GM19468 (cell line): ENCODE measurements around the gene DOCK10.
"Not testable (repeated sequence)": the region's sequence is repeated elsewhere in the genome, so short reads cannot be mapped to it uniquely, and the experiment has no call there.

Experiments
- ATAC-seq: cut with Tn5 transposase; IDR thresholded peaks from one replicate; pipeline ENCODE4 v1.9.1; 2021; ENCODE audit warnings: mild to moderate bottlenecking, moderate library complexity, moderate number of reproducible peaks; ENCODE audit not compliant: unreplicated experiment; ENCODE audit errors: extremely low read depth

DOCK10 gene

DNA sequence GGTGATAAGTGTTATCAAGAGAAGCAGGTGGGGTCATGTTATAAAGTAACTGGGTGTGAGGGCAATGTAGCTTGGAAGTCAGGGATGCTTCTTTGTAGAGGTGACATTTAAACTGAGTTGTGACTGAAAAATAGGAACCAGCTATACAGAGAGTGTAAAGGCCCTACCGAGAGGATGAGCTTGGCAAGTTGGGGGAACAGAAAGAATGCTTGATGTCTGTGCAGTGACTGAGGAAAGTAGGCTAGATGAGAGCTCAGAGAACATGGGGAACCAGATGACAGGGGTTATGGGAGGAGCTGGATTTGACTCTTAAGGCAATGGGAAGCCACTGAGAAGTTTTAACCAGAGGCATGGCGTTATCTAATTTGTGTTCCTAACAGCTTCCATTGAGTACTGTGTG lies 115.3 kb downstream of the DOCK10 start:
- ATAC-seq, result no peak

DNA sequence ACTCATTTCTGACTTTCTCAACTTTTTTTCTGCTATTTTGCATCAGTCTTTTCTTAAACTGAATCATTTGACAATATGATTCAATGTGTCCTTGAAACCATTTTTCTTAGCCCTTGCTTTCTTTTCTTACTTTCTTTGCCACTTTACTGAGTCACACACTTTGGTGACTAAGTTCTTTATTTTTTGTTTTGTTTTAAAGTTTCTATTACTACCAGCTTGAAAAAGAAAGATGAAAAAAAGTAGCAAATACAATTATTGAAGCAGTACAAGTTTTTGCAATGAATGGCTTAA lies 116.5 kb downstream of the DOCK10 start:
- no peak for ATAC-seq

DNA sequence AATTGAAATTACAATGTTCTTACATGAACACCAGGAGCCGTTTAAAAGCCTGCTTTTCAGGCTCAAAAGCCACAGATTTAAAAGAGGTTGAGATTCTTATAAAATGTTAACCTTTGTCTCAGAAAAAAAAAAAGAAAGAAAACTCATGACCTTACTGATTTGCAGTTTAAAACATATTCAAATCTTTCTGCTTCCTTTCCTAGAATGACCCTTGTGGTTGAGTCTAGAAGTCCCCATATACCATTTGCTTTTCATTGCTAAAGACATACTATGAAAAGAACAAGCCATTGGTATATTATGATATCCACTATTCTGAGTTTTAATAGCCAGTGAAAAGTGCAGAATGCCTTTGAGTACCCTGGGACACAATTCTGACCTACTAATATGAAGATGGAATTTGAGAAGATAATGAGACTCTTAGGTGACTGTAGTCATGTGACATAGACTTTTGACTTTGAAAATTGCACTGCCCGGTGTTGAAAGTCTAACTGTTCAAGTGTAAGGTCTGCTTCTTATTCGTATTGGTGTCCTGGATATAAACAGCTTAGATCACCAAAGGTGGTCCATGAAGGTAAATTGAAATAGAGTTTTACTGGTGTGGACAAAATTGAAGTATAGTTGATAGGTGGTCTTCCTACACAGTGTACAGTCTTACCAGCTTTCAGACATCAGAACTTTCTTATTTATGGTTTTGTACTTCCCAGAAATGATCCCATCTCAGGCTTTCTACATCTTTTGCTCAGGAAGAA lies 117.0 kb downstream of the DOCK10 start:
- no peak for ATAC-seq

DNA sequence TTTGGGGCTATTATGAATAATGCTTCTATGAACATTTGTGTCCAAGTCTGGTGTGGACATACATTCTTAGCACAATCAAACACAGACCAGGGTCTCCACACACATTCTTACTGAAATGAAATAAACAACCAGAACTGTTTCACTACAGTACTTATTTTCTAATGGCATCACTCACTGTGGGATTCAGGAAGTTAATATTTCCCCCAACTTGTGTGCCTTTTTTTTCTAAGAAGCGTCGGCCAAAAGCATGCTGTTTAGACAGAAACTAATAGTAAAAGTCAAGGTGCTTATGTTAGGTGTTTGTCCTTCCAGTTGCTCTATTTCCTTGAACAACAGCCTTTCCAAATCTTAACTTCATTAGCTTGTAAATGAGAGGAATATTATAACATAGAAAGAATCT lies 117.6 kb downstream of the DOCK10 start:
- ATAC-seq, result no peak

DNA sequence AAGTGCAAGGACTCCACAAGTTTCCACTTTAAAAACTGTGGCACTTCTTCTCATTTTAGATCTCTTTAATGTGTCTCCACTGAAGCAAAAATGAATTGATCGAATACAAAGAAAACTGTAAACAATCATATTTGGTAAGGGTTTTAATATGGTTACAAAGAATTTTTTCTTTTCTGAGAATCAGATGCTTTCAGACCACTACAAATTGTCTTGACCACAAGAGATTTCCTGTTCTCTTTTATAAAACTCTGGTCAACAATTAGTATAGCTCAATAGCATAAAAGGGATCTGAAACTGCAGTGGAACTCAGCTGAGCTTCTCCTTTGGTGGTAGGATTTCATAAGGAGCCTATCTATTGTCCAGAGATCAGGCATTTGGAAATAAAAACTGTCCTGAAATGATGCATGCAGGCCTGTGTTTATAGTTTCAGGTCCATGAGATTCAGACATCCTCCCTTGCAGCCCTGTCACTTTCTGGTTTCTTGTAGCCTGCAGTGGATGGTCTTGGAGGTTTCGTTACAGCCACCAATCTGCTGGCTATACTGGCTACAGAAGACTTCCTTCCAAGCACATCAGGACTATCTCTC lies 120.0 kb downstream of the DOCK10 start:
- ATAC-seq, result peak; percentile 47

DNA sequence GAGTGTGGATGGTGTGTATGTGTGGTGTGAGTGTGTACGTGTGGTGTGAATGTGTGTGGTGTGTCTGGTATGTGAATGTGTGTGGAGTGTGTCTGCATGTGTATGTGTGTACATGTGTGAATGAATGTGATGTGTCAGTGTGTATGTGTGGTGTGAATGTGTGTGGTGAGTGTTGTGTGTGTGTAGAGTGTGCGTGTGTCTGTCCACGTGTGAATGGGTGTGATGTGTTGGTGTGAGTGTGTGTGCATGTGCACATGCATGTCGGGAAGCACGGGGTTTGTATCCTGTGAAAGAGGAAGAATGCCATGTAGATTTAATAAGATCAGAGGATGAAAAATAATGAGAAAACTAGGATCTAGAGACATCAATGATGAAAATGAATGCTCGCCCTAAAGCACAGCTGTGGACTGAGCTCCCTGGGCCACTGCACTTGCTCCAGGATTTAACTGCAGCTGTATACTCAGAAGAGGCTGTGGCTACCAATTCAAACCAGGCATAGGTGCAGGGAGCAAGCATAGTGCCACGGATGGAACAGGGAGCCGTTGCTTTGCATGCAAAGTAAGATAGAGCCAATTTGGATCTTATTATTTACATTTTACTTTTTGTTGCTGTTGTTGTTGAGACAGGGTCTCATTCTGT lies 122.7 kb downstream of the DOCK10 start:
- ATAC-seq, result no peak

DNA sequence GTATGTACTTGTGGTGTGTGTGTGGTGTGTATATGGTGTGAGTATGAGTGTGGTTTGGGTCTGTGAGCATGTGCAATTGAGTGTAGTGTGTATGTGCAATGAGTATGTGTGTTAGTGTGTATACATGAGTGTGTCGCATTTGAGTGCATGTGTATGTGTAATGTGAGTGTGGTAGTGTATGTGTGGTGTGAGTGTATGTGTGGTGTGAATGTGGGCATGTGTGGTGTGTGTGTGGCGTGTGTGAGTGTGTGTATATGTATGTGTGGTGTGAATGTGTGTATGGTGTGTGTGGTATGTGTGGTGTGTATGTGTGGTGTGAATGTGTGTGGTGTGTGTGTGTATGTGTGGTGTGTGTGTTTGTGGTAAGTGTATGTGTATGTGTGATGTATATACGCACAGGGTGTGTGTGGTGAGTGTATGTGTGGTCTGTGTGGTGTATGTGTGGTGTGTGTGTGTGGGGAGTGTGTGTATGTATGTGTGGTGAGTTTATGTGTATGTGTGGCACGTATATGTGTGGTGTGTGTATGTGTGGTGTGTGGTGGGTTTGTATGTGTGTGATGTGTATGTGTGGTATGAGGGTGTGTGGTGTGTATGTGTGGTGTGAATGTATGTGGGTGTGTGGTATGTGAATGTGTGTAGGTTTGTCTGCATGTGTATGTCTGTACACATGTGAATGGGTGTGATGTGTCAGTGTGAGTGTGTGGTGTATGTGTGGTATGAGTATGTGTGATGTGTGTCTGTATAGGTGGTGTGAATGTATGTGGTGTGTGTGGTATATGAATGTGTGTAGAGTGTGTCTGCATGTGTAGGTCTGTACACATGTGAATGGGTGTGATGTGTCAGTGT lies 123.4 kb downstream of the DOCK10 start:
- ATAC-seq, result no peak

DNA sequence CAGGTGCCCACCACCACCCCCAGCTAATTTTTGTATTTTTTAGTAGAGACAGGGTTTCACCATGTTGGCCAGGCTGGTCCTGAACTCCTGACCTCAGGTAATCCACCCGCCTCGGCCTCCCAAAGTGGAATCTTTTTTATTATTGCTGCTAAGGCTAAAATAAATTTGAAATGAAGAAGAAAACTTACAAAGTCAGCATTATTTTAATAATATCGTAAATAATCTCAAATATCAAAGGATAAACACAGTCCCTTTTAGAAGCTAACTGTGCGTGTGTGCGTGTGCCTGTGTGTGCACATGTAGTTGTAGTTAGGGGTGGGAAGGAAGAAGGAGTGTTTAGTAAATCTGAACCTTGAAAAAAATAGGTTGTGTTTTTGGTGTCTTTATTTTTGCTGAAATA lies 125.0 kb downstream of the DOCK10 start:
- not testable (repeated sequence) for ATAC-seq

DNA sequence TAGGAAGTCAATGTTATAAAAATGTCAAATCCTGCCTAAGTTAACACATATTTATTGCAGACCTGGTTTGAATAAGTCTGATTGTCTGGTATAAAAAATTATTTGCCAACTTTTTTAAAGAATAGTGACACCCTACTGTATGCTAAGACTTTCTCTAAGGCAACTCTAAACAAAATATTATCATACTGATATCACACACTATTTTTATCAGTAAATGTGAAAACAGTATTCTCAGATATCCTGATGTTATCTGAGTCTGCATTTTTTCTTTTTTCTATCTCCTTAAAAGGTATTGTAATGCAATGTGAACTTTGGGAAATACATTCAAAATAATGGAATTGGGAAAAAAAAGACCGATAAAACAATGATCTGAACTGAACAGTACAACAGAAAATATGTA lies 127.1 kb downstream of the DOCK10 start:
- ATAC-seq, result no peak

DNA sequence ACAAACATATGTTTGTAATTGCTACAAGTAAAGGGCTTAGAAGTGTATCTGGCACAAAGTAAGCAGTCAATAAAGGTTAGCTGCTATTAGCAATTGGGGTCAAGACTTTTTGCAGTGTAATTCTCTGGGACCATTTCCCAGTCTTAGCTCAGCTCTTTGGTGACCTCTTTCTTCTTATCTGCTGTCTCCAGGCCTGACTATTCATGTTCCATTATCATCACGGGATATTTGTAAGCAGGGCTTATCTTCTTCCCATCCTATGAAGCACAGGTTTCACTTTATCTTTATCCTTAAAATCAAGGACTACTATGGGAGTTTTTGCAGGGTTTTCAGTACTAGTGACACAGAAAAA lies 131.7 kb downstream of the DOCK10 start:
- ATAC-seq, result no peak

DNA sequence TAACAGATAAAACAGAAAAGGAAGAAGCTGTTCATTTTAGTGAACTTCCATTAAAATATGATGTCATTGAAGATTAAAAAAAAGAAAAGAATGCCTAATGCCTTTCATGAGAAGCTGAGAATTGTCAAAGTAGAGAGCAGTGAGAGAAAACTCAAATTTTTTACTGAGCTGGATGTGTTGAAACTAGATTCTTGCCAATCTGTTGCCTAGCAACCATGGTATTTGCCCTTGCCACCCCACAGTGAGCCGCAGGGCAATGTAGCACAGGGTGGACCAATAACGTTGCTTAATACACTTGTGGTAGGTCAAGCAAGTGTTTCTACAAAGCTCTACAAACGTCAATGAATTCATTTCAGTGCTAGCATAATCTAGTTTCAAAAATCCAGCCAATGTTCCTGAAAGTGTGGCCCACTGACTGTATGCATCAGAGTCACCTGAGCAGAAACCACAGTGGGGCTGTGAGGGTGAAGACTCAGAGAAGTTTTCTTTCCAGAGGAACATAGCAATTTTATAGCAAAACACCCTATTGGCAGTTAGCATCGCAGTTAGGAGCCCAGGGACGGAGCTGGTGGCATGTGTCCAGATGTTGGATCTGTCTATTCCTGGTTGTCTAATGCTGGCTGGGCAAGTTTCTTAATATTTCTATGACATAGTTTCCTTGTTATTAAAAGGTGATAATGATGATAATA lies 132.2 kb downstream of the DOCK10 start:
- ATAC-seq, result peak; percentile 66

DNA sequence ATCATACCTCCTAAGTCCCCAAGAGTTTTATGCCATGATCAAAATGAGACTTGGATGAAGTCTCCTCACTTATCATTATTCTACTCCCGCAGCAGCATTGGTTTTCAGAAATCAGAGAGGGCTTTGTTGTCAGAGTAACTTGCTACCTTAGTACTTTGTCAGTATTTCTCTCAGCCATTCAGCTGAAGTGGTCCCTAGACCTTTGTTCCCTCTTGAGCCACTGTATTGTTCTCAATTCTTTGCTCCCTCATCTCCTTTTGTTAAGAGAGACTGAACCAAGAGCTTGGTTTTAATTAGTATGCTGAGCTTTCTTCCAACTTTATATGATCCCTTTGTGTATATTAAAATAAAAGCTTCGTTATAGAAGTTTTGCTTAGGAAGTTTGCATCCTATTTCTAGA lies 133.4 kb downstream of the DOCK10 start:
- no peak for ATAC-seq

DNA sequence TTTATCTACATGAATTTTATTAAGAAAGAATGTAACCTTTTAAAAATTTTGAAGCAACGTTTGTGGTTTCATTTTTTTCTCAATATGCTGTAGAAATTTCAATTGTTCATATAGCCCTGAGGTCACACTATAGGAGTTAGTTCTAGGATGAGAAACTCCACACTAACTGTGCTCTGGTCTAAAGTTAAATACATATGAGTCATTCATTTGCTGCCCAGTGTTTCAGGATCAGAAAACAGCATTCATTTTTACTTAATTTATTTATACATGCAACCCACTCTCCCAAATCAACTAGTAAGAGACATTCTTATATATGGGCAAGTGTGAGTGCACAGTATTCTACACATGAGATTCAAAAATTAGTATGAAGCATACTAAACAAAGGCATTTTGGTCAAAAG lies 137.9 kb downstream of the DOCK10 start:
- ATAC-seq, result no peak

DNA sequence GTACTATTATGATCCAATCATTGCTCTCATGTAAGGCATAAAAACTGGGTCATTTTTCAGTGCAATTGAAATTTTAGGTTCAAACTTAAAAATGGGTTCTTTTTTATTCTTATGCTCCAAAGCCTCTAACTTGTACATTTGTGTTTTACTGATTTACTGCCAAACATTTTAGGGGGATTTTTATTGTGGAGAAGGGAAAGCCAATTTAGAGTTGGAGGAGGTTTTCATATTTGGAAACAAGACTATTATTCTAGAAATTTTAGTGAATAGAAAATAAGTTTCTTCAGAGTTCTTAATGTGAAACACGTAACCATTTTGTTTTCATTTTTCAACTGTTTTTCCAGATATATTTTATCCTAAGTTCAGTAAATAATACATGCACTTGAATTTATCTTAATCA lies 138.6 kb downstream of the DOCK10 start:
- no peak for ATAC-seq

DNA sequence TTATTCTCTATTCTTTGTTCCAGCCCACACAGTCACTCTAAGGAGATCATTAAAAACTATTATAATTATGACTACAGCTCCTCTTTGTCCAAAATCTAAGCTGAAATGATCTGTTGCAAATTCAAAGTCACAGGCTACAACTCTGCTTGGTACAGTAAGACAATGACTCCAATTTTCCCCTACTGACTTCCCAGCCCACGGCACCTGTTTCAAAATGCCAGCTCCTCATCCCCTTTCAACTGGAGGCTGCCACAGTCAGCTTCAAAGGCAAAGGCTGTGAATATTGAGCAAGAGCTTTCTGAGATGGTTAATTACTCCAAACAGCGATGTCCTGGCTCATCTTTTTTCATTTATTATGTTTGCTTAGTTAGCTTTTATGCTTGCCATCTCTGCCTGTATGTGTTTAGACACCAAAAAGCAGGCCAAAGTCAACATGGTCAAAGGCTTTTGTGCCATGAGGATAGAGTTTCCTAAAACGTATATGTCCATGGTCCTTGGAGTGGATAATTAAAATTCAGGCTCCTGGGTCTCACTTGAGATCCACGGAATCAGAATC lies 141.1 kb downstream of the DOCK10 start:
- no peak for ATAC-seq

DNA sequence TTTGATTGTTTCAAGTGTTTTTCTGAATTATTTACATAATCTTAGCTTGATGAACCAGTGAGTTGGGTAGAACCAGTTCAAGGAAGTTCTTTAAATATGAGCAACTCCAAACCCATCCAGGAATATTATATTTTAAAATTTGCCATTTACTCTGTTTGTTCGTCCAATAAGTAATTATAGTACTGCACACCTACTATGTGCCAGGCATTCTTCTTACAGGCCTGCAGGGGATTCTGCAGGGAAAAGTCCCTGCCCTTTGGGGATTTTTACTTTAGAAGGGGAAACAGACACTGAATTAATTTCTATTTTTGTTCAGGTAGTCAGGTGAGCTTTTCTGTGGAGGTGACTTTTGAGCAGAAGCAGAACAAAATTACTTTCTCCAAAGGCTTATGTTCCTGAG lies 146.9 kb downstream of the DOCK10 start:
- no peak for ATAC-seq

DNA sequence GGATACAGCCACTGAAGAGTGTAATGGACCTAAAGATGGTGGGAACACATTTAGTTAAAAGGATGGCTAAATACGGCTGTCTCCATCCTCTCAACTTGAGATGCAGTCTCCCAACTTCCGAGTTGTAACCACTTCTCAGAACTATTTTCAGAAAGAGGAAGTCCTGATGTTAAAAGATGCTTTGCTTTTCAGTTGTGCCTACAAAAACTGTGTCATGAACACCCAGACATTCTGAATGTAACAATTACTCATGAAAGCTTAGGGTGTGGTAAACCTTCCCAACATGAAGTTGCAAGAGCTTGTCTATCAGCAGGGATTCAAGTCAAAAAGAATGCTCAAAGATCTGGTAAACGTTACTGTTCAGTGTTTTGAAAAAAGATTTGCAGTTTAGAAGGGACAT lies 147.9 kb downstream of the DOCK10 start:
- ATAC-seq, result peak; percentile 78

DNA sequence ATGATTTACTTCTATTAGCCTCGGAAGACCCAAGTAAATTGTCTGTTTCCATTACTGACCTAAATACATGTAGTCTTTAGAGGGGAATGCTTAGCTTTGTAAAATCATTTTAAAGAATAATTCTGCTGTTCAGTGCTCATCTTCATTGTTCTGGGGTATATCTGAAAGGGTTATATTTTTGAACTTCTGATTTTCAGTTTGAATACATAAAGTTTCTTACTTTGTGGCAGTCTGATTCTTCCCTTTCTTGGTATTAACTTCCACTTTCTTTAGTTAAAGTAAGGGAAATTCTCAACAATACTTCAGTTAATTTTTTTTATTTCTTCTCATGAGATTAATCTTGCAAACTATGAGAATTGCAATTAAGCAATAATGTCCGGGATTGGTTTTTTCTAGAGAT lies 148.4 kb downstream of the DOCK10 start:
- no peak for ATAC-seq

DNA sequence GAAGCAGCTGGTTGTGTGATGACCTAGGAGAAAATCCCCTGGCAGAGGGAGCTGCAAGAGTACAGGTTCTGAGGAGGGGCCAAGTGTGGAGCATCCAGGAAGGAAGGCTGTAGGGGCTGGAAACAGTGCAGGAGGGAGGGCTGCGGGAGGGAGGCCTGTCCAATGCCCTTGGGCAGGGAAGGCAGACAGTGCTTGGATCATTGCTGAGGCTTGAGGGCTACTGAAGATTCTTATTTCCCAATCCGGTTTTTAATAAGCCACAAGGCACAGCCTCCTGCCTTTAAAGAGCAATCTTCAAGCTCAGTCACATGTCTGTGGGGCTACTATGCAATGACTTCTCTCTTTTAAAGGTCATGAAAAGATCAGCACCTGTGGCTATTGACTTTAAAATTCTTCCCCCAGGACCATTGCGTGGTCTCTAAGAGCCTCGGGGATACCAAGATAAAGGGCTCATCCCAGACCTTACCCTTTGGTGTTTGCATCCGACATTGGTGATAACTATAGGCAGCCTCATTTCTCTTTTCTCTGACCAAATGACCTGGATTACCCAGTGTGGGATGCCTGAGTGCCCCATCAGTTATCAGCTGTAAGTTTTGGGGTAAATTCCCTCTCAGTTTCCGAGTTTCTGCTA lies 149.6 kb downstream of the DOCK10 start:
- ATAC-seq, result no peak

DNA sequence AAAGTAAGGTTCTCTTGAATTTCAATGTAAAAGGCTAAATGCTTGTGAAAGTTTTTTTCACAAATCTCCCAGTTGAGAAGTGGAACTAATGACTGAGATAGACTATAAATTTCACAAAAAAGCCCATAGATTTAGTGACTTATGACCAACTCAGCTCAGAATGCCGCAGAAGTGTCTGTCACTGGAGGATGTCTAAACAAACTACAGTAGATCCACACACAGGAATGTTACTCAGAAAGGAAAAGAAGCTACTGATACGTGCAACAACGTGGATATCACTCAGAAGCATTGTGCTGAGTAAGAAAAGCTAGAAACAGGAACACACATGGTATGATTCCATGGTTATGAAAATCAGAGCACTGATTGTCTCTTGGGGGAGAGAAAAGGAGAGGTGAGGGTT lies 151.9 kb downstream of the DOCK10 start:
- ATAC-seq, result no peak
